ENCODE results near the gene MADCAM1.

MADCAM1 gene

GRCh38 chr19:489418-490196 lies 6.7 kb upstream of the MADCAM1 start:
- DNase-seq: no peak

GRCh38 chr19:491146-491741 lies 5.0 kb upstream of the MADCAM1 start:
- DNase-seq: no peak

- DNase-seq: peak in 1 of 2 donors; percentile 38
These were observed 4.2 kb upstream of the MADCAM1 start for GRCh38 chr19:492091-492531.

GRCh38 chr19:493391-494170 lies 2.7 kb upstream of the MADCAM1 start:
- DNase-seq: no peak

GRCh38 chr19:494171-495080 lies 1.9 kb upstream of the MADCAM1 start:
- DNase-seq: no peak

GRCh38 chr19:495081-495401 lies 1.2 kb upstream of the MADCAM1 start:
- no peak for DNase-seq

- peak; percentile 62 to 70 for DNase-seq
These were observed 729 bp upstream of the MADCAM1 start for GRCh38 chr19:495402-496111.

- DNase-seq: no peak
These were observed 700 bp downstream of the MADCAM1 start for GRCh38 chr19:496986-497385.

GRCh38 chr19:497491-497868 lies 1.2 kb downstream of the MADCAM1 start:
- no peak for DNase-seq

GRCh38 chr19:497869-498510 lies 1.7 kb downstream of the MADCAM1 start:
- no peak for DNase-seq

- no peak for DNase-seq
These were observed 2.2 kb downstream of the MADCAM1 start for GRCh38 chr19:498511-498891.

- DNase-seq: no peak
These were observed 2.8 kb downstream of the MADCAM1 start for GRCh38 chr19:498977-499623.

- DNase-seq: no peak
These were observed 5.4 kb downstream of the MADCAM1 start for GRCh38 chr19:501646-502045.

- DNase-seq: no peak
These were observed 8.3 kb downstream of the MADCAM1 start for GRCh38 chr19:504616-505015.

GRCh38 chr19:506404-507285 lies 10.4 kb downstream of the MADCAM1 start:
- DNase-seq: peak; percentile 86 to 91

- peak; percentile 66 to 72 for DNase-seq
These were observed 11.3 kb downstream of the MADCAM1 start, which contains the start of gene TPGS1 for GRCh38 chr19:507286-508203. TPGS1 (plus strand) TSS chr19:507497; CDS start chr19:507507, 10 bp downstream.

GRCh38 chr19:508204-509150 lies 12.2 kb downstream of the MADCAM1 start:
- DNase-seq: no peak

Measured in stimulated activated CD4-positive, alpha-beta T cell treated with anti-CD3 and anti-CD28 coated beads, Interleukin-2, amount 100 ng/mL, for 48 hours (primary cell).